GM04504 (cell line): ENCODE measurements around the gene C13orf42.

ENCODE experiments used
- DNase-seq: peaks from one replicate; pipeline ENCODE4 v3.0.0-alpha.2; 2012; ENCODE audit warnings: low read depth

The C13orf42 gene

DNA sequence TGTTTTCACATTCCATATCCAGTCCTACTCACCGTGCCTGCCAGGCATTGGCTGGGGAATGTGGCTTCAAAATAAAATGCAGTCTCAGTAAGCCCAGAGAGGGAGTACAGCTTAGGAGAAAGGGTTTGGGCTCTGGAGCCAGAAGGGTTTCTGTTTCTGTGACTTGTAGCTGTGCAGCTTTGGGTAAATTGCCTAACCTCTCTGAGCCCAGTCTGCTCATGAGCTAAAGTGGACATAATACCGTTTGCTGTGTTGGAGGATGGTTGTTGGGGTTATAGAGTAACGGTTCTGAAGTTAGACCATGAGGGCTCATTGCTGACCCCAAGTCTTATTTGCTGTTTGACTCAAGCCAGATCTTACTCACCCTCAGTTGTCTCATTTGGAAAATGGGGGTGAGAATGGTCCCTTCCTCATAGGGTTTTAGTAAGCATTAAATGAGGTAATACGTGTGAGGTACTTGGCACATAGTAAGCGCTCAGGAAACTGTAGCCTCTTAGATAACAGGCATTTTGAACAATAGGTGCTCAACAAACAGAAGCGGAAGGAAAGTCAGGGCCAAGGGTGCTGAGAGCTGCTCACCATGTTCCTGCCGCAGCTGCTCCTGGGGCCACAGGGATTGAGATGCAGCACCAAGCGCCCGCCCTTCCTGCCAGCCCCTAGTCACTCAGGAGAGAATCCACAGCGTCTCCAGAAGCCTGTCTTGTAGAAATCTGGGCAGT is 45.5 kb downstream of the C13orf42 start:
- no peak for DNase-seq

DNA sequence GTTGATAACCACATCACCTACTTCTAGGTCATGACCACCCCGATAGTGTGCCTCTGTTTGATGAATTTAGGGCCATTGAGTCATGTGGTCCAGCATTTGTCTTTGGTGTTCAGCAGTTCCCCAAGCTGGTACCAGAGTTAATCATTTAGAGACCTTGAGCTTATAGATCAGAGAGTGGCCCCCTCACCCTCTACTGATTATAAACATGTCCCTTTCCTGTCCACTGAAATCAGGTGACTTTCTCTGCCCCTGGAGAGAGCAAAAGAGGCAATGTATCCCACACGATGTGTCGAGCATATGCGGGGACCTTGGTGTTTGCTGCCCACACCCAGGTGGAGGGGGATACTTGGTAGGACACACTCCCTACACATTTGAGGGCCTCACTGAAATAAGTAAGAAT is 46.3 kb downstream of the C13orf42 start:
- DNase-seq: no peak

DNA sequence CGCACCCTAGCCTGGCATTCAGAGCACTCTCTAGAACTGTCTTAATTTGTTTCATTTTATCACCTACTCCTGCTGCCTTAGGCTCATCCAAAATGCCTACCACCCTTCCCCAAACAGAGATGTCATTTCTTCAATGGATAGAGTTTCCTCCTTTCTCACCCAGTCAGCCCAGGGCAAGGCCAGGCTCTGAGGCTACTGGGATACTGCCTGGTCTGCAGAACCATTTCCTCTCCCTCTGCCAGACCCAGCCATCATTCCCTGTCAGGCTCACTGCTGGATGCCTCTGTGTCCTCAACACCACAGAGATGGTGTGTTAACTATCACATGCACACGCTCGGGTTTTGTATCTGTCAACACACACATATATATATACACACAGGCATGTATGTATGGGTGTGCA is 47.2 kb downstream of the C13orf42 start:
- no peak for DNase-seq

DNA sequence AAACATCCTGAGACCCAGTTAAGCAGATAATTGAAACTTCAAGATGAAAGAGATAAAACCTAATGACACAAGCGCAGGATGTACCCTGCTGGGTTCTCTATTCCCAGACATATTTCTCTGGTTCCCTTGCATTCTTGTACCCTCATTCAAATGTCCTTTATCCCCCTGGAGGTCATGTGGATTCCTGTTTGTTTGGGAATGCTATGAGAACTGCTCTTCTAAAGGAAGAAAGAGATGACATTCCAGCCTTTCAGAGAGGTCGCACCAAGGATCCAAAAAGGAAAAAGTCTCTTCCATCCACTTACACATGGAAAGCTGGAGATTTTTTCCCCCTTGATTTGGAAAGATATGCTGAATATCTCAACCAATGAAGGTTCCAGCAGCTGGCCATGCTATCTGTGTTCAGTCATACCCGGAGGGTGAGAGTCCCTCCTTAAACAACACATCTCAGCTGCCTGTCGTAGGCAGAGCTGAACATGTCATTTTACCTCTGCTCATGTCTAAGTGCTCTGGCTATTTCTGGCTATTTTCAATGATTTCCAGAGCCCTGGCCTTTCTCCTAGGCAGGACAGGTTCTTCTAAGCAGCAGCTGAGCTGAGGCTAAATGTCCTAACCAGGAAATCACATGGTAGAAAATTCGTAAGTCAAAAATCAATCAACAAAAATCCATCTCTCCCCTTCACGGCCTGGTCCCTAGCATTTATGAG is 52.5 kb downstream of the C13orf42 start:
- DNase-seq: no peak

DNA sequence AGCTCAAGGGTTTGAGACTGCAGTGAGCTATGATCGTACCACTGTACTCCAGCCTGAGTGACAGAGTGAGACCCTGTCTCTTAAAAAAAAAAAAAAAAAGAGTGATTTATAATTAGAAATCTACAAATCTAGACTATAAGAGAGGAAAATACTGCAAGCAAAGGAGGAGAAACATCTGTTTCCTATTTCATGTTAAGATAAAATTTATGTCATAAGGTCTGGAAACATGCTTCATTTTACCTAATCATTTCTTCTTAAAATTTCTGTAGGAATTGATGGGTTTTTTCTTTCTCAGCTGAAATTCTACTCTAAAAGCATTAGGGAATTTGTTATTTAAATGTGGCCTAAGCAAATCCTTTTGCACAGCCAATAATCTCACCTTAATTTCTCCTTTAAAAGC is 53.2 kb downstream of the C13orf42 start:
- DNase-seq: no peak

DNA sequence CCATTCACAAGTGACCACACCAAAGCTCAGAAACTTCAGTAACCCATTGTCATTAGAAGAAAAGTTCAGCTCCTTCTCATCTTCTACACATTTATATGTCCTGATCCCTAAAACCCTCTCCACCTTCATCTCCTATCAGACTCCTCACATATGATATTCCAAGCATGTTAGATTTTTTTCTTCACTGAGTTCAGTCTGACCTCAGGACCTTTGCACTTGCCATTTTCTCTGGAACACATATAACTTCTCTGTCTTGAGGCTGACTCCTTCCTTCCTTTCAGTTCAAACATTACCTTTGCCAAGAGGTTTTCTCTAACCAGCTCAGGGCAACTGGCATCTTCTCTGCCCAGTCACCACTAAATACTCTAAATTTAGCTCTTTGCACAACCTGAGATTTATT is 54.1 kb downstream of the C13orf42 start:
- no peak for DNase-seq

DNA sequence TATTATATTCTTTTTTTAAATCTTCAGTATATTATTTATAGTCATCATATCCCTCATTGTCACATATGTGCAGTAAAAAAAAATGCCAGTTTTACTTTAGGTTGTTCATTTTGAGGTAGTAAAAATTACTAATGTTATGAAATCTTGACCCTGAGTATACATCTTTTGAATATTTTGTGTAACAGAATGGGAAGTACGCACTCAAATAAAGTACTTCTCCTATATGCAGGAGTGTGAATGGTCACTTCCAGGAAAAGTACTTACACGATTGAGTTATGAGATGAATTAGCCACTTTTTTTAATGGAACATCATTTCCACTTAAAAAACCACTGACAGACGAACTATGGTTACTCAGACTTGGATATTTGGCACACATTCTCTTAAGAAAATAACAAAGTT is 58.5 kb downstream of the C13orf42 start:
- DNase-seq: no peak

DNA sequence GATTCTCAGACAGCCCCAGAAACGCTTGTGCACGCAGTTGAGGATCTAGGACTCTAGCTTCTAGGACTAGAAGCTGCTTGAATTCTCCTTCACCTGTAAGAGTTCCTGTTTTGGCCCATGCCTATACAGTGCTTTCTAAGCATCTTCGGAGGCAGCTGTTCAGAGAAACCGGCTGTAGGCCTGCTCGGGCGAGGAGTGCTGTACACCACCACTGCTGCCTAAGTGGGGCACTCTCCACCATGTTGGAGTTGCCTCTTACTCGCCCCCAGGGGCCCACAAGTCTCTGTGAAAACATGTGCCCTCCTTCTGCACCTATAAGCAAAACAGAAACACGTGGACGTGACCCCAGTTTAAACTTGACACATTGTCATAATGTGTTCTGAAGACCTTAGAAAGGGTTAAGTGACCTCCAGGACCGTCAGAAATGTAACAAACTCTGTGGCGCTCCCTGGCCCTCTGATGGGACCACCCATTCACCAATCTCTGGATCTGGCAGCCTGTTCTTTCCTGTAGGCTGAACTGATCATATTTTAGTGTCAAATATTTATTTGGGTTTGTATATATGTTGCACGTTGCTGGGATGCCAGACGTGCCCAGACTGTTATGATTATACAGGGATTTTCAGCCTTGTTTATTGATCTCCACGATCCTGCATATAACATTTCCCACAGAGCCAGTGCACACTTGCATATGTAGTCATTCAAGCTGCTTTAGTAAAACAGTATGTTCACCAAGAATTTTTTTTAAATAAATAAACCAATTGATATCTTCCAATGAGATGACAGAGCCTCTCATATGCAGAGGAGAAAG is 60.8 kb downstream of the C13orf42 start:
- no peak for DNase-seq

DNA sequence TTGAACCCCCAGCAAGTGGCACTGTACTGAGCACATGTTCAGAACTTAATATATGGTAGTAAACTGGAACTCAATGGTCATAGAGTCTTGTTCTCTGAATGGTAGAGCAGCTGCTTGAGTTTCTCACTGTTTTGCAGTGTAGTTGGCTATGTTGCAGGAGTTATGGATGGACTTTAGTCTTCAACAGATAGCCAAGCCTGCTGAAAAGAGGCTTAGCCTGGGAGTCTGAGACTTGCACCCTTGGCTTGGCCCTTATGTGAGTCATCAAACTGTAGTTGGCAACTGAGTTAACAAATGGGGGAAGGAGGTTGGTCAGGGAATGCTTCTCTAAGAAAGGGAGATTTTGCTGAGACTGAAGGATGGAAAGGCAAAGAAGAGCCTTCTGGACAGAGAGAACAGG is 62.5 kb downstream of the C13orf42 start:
- no peak for DNase-seq

DNA sequence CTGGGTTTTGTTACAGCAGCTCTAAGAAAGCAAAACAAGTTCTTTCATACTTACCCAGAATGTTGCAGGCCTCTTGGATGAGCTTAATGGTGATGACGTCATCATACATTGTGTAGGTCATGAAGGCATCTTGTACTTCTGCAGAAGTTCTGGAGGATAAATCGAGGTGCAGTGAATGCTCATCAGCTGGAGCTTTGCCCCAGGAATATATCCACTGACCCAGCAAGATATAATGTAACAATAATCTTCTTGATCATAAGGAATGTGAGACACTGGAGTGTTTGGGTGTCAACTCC is 63.0 kb downstream of the C13orf42 start:
- no peak for DNase-seq

DNA sequence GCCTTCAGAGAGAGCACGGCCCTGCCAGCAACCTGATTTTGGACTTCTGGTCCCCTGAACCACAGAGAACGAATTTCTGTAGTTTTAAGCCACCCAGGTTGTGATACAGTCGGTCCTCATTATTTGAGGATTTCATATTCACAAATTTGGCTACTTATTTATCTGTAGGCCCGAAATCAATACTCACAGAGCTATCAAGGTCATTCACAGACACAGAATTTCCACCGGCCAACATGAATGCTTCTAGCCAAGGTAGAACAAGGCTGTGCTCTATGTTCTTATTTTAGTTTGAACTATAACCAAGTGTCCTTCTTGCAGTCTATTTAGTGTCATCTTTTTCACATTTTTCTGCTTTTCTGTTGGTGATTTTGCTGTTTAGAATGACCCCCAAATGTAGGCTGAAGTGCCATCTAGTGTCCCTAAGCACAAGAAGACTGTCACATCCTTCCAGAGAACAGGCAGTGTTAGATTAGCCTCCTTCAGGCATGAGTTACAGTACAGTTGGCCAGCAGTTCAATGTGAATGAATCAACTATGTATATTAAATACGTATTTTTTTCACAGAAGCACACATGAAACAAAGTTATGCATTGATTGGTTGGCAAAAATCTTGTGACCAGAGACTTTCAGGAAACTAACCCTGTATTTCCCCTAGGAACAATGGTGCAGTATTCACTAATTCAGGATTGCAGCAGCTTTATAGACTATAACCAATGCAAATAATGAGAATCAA is 63.5 kb downstream of the C13orf42 start:
- DNase-seq: no peak

DNA sequence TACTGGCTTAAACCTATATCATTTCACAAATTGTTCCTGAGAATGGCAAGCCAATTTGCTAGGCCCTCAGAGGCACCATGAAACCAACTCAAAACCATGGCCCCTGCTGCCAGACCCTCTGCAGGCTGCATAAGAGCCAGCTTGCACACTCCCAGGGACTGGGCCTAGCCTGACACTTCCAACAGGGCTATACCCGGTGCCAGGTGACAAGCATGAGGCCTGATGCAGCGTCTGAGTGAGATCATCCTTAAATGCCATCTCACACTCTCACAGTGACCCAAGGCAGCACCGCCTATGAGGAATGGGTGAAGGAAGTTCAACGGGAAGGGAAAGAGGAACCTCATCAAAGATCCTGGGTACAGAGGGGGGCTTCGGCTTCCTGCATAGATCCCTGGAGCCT is 65.6 kb downstream of the C13orf42 start:
- DNase-seq: no peak

DNA sequence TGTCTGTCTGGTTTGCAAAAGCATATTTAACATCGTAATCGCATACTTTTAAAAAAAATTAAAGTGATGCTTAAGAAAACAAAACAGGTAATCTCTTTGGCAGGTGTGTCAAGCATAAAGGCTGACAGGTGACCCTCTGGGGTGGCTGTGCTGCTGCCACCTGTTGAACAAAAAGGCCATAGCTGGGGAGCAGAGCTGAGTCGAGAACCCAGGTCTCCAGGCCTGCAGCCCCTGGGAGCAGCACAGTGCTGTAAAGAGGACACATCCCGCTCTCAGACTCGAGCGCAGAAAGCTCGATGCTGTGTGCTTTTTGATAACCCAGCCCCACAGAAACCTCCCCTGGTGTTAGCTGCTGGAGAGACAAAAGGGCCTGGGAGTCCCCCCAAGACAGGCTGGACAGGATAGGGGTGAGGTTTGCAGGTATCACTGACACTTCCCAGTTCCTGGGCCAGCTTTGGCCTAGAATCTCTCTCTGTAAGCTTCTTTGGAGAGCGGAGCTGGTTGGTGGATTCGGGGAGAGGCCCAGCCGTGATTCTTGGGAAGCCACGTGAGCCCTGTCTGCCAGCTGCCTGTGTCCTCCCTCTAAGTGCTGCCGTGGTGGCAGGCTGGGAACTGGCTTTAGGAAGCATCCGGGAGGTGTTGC is 66.9 kb downstream of the C13orf42 start:
- DNase-seq: no peak

DNA sequence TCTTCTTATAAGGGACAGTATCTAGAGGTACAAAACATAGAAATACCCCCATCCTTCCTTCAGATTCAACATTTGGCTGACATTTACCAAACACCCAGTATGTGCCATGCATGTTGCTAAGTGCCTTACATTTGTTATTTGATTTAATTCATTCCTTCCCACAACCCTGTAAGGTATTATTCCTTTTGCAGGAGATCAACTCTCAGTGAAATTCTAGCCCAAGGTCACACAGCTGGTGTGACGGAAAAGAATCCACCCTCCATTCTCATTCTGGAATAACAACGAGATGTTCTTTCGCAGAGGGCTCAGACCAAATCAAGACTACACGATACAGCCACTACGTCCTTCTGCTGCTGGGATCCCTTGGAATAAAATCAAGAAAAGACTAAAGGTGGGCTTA is 67.8 kb downstream of the C13orf42 start:
- no peak for DNase-seq

DNA sequence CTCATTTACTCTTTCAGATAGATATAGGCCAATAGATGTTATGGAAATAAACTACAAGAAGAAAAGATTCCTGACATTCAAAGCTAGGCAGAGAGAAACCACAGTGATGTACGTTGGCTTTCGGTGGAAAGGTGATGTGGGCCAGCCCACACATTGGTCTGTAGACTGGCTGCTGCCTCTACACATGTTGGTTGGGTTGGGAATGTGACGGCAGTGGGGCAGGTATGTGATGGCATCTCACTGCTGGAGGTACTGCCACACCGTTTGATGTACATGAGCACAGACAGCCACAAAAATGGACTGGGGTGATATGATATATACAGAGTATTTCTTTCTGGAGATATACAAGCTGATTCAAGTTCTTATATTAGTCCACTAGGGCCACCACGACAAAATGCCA is 69.4 kb downstream of the C13orf42 start:
- no peak for DNase-seq

DNA sequence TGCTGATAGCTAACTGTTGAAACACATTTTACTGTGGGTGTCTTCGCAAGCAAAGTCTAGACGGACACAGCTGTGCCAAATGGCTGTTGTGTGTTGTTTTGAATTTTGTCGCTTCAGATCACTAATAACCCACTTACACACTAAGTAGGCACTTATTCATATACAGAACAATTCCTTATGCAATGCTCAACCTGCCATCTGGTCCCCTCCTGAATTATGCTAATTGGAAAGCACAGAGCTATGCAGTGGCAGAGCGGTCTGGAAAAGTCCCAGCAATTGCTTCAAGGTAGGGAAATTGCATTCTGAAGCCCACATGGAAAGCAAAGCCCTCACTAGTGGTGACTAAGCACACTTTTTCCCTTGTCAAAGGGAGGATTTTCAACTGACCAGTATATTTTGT is 69.9 kb downstream of the C13orf42 start:
- no peak for DNase-seq

DNA sequence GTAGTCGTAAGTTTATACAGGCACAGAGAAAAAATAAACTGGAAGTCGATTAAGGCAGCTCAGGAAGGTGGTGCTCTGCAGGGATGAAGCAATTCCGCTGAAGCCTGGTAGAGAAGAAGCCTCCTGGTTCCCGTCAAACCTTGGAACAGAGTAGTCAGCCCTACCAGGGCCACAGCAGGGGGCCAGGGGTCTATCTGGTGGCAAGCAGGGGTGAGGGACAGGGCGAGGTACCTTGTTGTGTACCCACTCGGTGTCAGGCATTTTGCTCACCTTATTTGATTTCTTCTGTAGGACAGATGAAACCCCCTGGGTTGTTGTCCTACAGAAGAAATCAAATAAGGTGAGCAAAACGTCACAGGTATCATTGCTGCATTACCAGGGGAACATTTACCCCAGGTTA is 70.6 kb downstream of the C13orf42 start:
- no peak for DNase-seq

DNA sequence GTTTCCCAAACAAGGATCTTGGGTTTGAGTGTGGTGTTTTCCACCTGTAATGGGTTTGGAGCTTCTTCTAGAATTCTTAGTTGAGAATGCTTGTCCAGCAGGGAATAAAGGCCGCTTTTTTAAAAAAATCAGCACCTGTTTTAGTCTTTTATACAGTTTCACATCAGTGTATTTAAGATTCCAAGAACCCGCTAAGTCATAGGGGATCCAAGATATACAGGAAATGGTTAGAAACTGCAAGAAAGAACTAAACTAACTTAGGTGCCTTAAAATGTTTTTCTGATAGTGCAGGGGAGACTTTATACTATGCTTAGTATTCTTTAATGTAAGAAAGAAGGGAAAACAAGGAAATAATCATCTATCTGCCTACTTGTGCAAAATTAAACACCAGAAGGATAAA is 74.7 kb downstream of the C13orf42 start:
- no peak for DNase-seq

DNA sequence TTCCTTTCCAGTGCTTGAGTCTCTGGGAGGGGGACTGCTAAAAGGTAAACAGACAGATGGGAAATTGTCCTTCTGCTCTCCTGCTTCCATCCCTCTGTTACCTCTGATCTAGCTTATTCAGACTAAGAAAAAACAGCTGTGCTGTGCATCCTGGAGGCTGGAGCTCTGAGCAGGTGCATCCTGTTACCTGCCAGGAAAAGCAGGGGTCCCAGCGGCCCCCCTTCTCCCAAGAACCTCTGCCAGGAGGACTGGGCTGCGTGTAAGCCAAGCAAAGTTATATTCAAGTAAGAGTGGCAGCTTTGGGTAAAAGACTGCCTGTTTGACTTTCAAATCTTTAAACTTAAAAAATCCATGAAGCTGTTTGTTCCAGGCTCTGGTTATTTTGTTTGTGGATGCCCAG is 75.1 kb downstream of the C13orf42 start:
- no peak for DNase-seq

DNA sequence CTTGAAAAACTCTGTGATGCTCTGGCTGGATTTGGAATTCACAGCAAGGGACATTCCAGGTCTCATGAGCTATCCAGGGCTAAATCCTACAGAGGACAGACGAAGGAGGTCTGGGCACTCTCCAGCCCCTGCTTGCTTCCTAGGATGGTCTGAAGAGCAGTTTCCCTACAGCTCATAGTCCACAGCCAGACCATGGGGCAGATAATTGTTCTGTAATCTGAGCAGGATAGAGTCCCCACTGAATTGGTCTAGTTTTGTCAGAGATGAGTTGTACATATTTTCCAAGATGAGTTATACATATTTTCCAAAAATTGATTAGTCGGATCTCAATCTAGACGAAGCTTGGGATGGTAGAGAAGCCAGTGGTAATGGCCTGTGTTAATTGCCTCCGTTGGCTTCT is 75.6 kb downstream of the C13orf42 start:
- DNase-seq: no peak

DNA sequence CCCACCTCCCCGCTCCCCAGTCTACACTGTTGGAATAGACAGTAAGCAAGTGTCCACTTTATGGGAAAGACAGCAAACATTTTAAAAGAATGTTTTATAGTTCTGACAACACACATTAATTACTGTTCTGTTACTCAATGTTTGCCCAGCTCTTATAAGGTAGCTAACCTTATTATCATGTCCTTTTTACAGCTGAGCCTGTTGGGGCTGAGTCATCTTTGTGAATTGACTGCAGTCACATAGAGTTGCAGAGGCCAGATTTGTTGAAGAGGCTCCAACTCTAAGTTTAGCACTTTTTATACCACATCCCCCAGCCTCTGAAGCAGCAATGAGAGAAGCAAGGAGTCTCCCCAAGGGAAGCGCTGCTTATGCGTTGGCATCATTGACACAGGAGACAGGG is 76.2 kb downstream of the C13orf42 start:
- DNase-seq: no peak
